ENCODE data around the gene EFNA3. TPM values are rescaled to one million over a fixed set of nuclear protein-coding genes. Genes with fewer than 3 reads are reported as not detected.
"Not testable (repeated sequence)": the region's sequence is repeated elsewhere in the genome, so short reads cannot be mapped to it uniquely, and the experiment has no call there.

The EFNA3 gene
- polyA plus RNA-seq, 3 donors, result 0.45 to 1.7 (median 0.92) TPM

GRCh38 chr1:155116113-155116764 is 37.6 kb downstream of the EFNA3 start:
- Mint-ChIP-seq H3K27ac (no peak overlapping the region), H3K9me3 (peaks cover 0 to 3% (median 0%) of the 10 kb centered on the region in 7 donors)

GRCh38 chr1:155117610-155118009 is 39.0 kb downstream of the EFNA3 start:
- Mint-ChIP-seq H3K36me3 (no peaks in the 10 kb centered on the region), H3K4me3 (no peak overlapping the region), H3K4me1 (no peaks in the 10 kb centered on the region), H3K9me3 (peaks cover 0 to 3% (median 0%) of the 10 kb centered on the region in 7 donors), H3K27ac (peak overlapping the region in 1 of 7 donors; percentile 33), H3K27me3 (ENCODE audit: low read depth in 3 of 3) (peaks cover 5 to 29% (median 7%) of the 10 kb centered on the region in 3 donors)
- no peak for TF ChIP-seq CTCF (IDR thresholded peaks at IDR 0.05)
- H3K27me3 ChIP-seq (ENCODE audit: control insufficient read depth in 2 of 2, insufficient read depth in 2 of 2, low read length in 2 of 2), result peaks cover 0 to 5% of the 10 kb centered on the region in 2 donors
- H3K9me3 ChIP-seq (replicated peaks in 1 of 2; ENCODE audit: control insufficient read depth in 1 of 2, insufficient read depth in 1 of 2, low read length in 2 of 2), result no peaks in the 10 kb centered on the region
- intact Hi-C loops (cut with micrococcal nuclease), result no loop called here
- no peak overlapping the region for H3K4me2 ChIP-seq (replicated peaks; ENCODE audit: extremely low read depth, low read length, poor library complexity, severe bottlenecking)
- H3K36me3 ChIP-seq (replicated peaks in 1 of 2; ENCODE audit: control insufficient read depth in 1 of 2, insufficient read depth in 2 of 2, low read length in 2 of 2), result no peaks in the 10 kb centered on the region
- no peak for DNase-seq
- no peaks in the 10 kb centered on the region for H3K4me1 ChIP-seq (ENCODE audit: control insufficient read depth in 1 of 2, insufficient read depth in 2 of 2, low read length in 2 of 2)
- no peak overlapping the region for H3K4me3 ChIP-seq (replicated peaks in 1 of 3; ENCODE audit: low read depth in 2 of 3, low read length in 3 of 3)
- no peak overlapping the region for H2AFZ ChIP-seq (ENCODE audit: insufficient read depth, low read depth, low read length, poor library complexity, severe bottlenecking)
- 94% methylated on average over 2 of the region's 4 CpGs for WGBS (ENCODE audit: insufficient coverage)
- H4K20me1 ChIP-seq (ENCODE audit: insufficient read depth, low read length), result no peaks in the 10 kb centered on the region
- no peak overlapping the region for H3K9ac ChIP-seq (ENCODE audit: insufficient read depth, low read length, poor library complexity, severe bottlenecking)
- no peak overlapping the region for H3K27ac ChIP-seq (ENCODE audit: low read depth in 1 of 2, low read length in 2 of 2)
- no peaks in the 10 kb centered on the region for H3K79me2 ChIP-seq (ENCODE audit: insufficient read depth, low read length)

More at GRCh38 chr1:155116113-155116764, 37.6 kb downstream of the EFNA3 start:
- Mint-ChIP-seq H3K27me3 (ENCODE audit: low read depth in 3 of 3) (peaks cover 2 to 25% (median 7%) of the 10 kb centered on the region in 3 donors), H3K4me3 (no peak overlapping the region), H3K36me3 (no peaks in the 10 kb centered on the region), H3K4me1 (no peaks in the 10 kb centered on the region)
- no peak overlapping the region for H2AFZ ChIP-seq (ENCODE audit: insufficient read depth, low read depth, low read length, poor library complexity, severe bottlenecking)
- H3K79me2 ChIP-seq (ENCODE audit: insufficient read depth, low read length), result no peaks in the 10 kb centered on the region
- H3K27me3 ChIP-seq (ENCODE audit: control insufficient read depth in 2 of 2, insufficient read depth in 2 of 2, low read length in 2 of 2), result peaks cover 0 to 5% of the 10 kb centered on the region in 2 donors
- H3K4me1 ChIP-seq (ENCODE audit: control insufficient read depth in 1 of 2, insufficient read depth in 2 of 2, low read length in 2 of 2), result no peaks in the 10 kb centered on the region
- no peak for TF ChIP-seq CTCF (IDR thresholded peaks at IDR 0.05)
- H3K4me2 ChIP-seq (replicated peaks; ENCODE audit: extremely low read depth, low read length, poor library complexity, severe bottlenecking), result no peak overlapping the region
- no peaks in the 10 kb centered on the region for H4K20me1 ChIP-seq (ENCODE audit: insufficient read depth, low read length)
- 0% methylated on average over 1 of the region's 5 CpGs for WGBS (ENCODE audit: insufficient coverage)
- H3K9ac ChIP-seq (ENCODE audit: insufficient read depth, low read length, poor library complexity, severe bottlenecking), result no peak overlapping the region
- no peak overlapping the region for H3K4me3 ChIP-seq (replicated peaks in 1 of 3; ENCODE audit: low read depth in 2 of 3, low read length in 3 of 3)
- no peak overlapping the region for H3K27ac ChIP-seq (ENCODE audit: low read depth in 1 of 2, low read length in 2 of 2)
- intact Hi-C loops (cut with micrococcal nuclease), result no loop called here
- no peaks in the 10 kb centered on the region for H3K36me3 ChIP-seq (replicated peaks in 1 of 2; ENCODE audit: control insufficient read depth in 1 of 2, insufficient read depth in 2 of 2, low read length in 2 of 2)
- no peaks in the 10 kb centered on the region for H3K9me3 ChIP-seq (replicated peaks in 1 of 2; ENCODE audit: control insufficient read depth in 1 of 2, insufficient read depth in 1 of 2, low read length in 2 of 2)
- DNase-seq, result no peak

- H3K4me1 ChIP-seq (ENCODE audit: control insufficient read depth in 1 of 2, insufficient read depth in 2 of 2, low read length in 2 of 2); H3K9me3 ChIP-seq (replicated peaks in 1 of 2; ENCODE audit: control insufficient read depth in 1 of 2, insufficient read depth in 1 of 2, low read length in 2 of 2); H3K9ac ChIP-seq (ENCODE audit: insufficient read depth, low read length, poor library complexity, severe bottlenecking); H4K20me1 ChIP-seq (ENCODE audit: insufficient read depth, low read length); H3K4me1 Mint-ChIP-seq; H3K36me3 ChIP-seq (replicated peaks in 1 of 2; ENCODE audit: control insufficient read depth in 1 of 2, insufficient read depth in 2 of 2, low read length in 2 of 2); DNase-seq; H3K79me2 ChIP-seq (ENCODE audit: insufficient read depth, low read length); intact Hi-C loops (cut with micrococcal nuclease); H2AFZ ChIP-seq (ENCODE audit: insufficient read depth, low read depth, low read length, poor library complexity, severe bottlenecking); H3K4me3 ChIP-seq (replicated peaks in 1 of 3; ENCODE audit: low read depth in 2 of 3, low read length in 3 of 3); H3K27ac ChIP-seq (ENCODE audit: low read depth in 1 of 2, low read length in 2 of 2); H3K4me3 Mint-ChIP-seq; H3K9me3 Mint-ChIP-seq; H3K4me2 ChIP-seq (replicated peaks; ENCODE audit: extremely low read depth, low read length, poor library complexity, severe bottlenecking); H3K27me3 ChIP-seq (ENCODE audit: control insufficient read depth in 2 of 2, insufficient read depth in 2 of 2, low read length in 2 of 2); H3K36me3 Mint-ChIP-seq: not testable (repeated sequence)
- peaks cover 8 to 31% (median 9%) of the 10 kb centered on the region in 3 donors for H3K27me3 Mint-ChIP-seq (ENCODE audit: low read depth in 3 of 3)
- 100% methylated on average over 4 of the region's 7 CpGs for WGBS (ENCODE audit: insufficient coverage)
- peak overlapping the region in 1 of 7 donors; percentile 33 for H3K27ac Mint-ChIP-seq
These were observed 39.5 kb downstream of the EFNA3 start for GRCh38 chr1:155118090-155118489.

Measured in CD14-positive monocyte (primary cell).